Trophoblast cell (in vitro differentiated cells and primary cell): ENCODE measurements around the gene KIF26B.

Experiments used
- DNase-seq, 2 donors: peaks; one replicate each; pipeline ENCODE4 v3.0.0-alpha.2; 2016
- H2AFZ ChIP-seq: 2 replicates; pipeline ENCODE4 v1.6.1; 2013; ENCODE audit warnings: low read length, moderate library complexity, mild to moderate bottlenecking; ENCODE audit not compliant: insufficient read depth, poor library complexity
- H2AK5ac ChIP-seq: 2 replicates; pipeline ENCODE4 v1.6.1; 2013; ENCODE audit warnings: mild to moderate bottlenecking, low read length
- H2BK120ac ChIP-seq: 2 replicates; pipeline ENCODE4 v1.6.1; 2013; ENCODE audit warnings: low read length, mild to moderate bottlenecking, moderate library complexity; ENCODE audit not compliant: insufficient read depth, poor library complexity
- H2BK12ac ChIP-seq: 2 replicates; pipeline ENCODE4 v1.6.1; 2013; ENCODE audit warnings: mild to moderate bottlenecking, low read length, moderate library complexity
- H2BK5ac ChIP-seq: 2 replicates; pipeline ENCODE4 v1.6.1; 2013; ENCODE audit warnings: low read length, low read depth, moderate library complexity, mild to moderate bottlenecking; ENCODE audit not compliant: poor library complexity
- H3K14ac ChIP-seq: 2 replicates; pipeline ENCODE4 v1.6.1; 2013; ENCODE audit warnings: mild to moderate bottlenecking, low read length
- H3K18ac ChIP-seq: 2 replicates; pipeline ENCODE4 v1.6.1; 2013; ENCODE audit warnings: mild to moderate bottlenecking, low read length
- H3K23ac ChIP-seq: 2 replicates; pipeline ENCODE4 v1.6.1; 2013; ENCODE audit warnings: low read length
- H3K27ac ChIP-seq: 2 replicates; pipeline ENCODE4 v1.5.1; 2013; ENCODE audit warnings: low read depth, mild to moderate bottlenecking, inconsistent platforms, low read length, moderate library complexity
- H3K27me3 ChIP-seq: 2 replicates; pipeline ENCODE4 v1.6.1; 2013; ENCODE audit warnings: inconsistent platforms, mild to moderate bottlenecking, low read length, moderate library complexity; ENCODE audit not compliant: insufficient read depth
- H3K36me3 ChIP-seq, 2 experiments: 1 replicate in 1 of 2; 2 replicates in 1 of 2; pipeline ENCODE4 v1.6.1; 2013; ENCODE audit warnings: low read length in 2 of 2, mild to moderate bottlenecking in 2 of 2, moderate library complexity in 1 of 2; ENCODE audit not compliant: insufficient read depth in 2 of 2, control insufficient read depth in 1 of 2
- H3K4ac ChIP-seq: 2 replicates; pipeline ENCODE4 v1.6.1; 2013; ENCODE audit warnings: low read depth, mild to moderate bottlenecking, low read length, moderate library complexity
- H3K4me1 ChIP-seq, 2 experiments: 1 replicate in 1 of 2; 2 replicates in 1 of 2; pipeline ENCODE4 v1.6.1; 2013; ENCODE audit warnings: low read length in 2 of 2, mild to moderate bottlenecking in 2 of 2, moderate library complexity in 1 of 2; ENCODE audit not compliant: insufficient read depth in 2 of 2, control insufficient read depth in 1 of 2
- H3K4me2 ChIP-seq: 2 replicates; pipeline ENCODE4 v1.6.1; 2013; ENCODE audit warnings: inconsistent platforms, mild to moderate bottlenecking, low read length, moderate library complexity
- H3K4me3 ChIP-seq: 2 replicates; pipeline ENCODE4 v1.5.1; 2013; ENCODE audit warnings: mild to moderate bottlenecking, low read depth, low read length, inconsistent platforms
- H3K79me1 ChIP-seq: one replicate; pipeline ENCODE4 v1.6.1; 2013; ENCODE audit warnings: low read length
- H3K79me2 ChIP-seq: 2 replicates; pipeline ENCODE4 v1.6.1; 2013; ENCODE audit warnings: low read length, mild to moderate bottlenecking; ENCODE audit not compliant: control insufficient read depth, insufficient read depth, poor library complexity
- H3K9ac ChIP-seq: 2 replicates; pipeline ENCODE4 v1.6.1; 2013; ENCODE audit warnings: mild to moderate bottlenecking, low read length
- H3K9me3 ChIP-seq: 2 replicates; pipeline ENCODE4 v1.6.1; 2013; ENCODE audit warnings: low read depth, mild to moderate bottlenecking, control low read depth, inconsistent platforms, low read length; ENCODE audit not compliant: insufficient read depth
- H4K12ac ChIP-seq: 2 replicates; pipeline ENCODE4 v1.6.1; 2013; ENCODE audit warnings: low read depth, mild to moderate bottlenecking, low read length, moderate library complexity
- H4K8ac ChIP-seq: 2 replicates; pipeline ENCODE4 v1.6.1; 2013; ENCODE audit warnings: low read depth, mild to moderate bottlenecking, low read length, moderate library complexity
- H4K91ac ChIP-seq: one replicate; pipeline ENCODE4 v1.6.1; 2013; ENCODE audit warnings: low read depth, mild to moderate bottlenecking, low read length, moderate library complexity
- WGBS: extraction: QIAGEN DNeasy Blood & Tissue Kit; methylation state at CpG from one replicate; pipeline ENCODE4 v1.1.7; 2013; ENCODE audit warnings: missing lambda C conversion rate; ENCODE audit not compliant: insufficient read length, insufficient coverage; ENCODE audit errors: extremely low coverage; 5-methylcytosine and 5-hydroxymethylcytosine counted together

KIF26B gene

GRCh38 chr1:245603311-245603865 lies 448.6 kb downstream of the KIF26B start:
- Histone ChIP-seq H2BK120ac (no peak overlapping the region), H3K9me3 (peaks cover 3% of the 10 kb centered on the region), H3K23ac (no peak overlapping the region), H3K36me3 (peaks cover 9 to 11% of the 10 kb centered on the region in 2 experiments), H3K79me2 (no peaks in the 10 kb centered on the region), H3K27me3 (no peaks in the 10 kb centered on the region), H2BK5ac (no peak overlapping the region), H3K14ac (no peak overlapping the region), H3K79me1 (peaks cover 26% of the 10 kb centered on the region), H3K18ac (no peak overlapping the region), H3K4me1 (peaks cover 25 to 31% of the 10 kb centered on the region in 2 experiments), H3K27ac (no peak overlapping the region), H2AFZ (no peak overlapping the region), H2BK12ac (no peak overlapping the region), H4K12ac (no peak overlapping the region), H3K4me3 (no peak overlapping the region), H3K9ac (no peak overlapping the region), H3K4ac (no peak overlapping the region), H4K8ac (no peak overlapping the region), H4K91ac (no peak overlapping the region), H3K4me2 (no peak overlapping the region), H2AK5ac (no peak overlapping the region)
- DNase-seq: no peak
- WGBS: no CpG with 5 or more reads among the region's 6 CpGs

- Histone ChIP-seq H4K8ac (peak overlapping the region; percentile 3), H3K9ac (no peak overlapping the region), H2AFZ (no peak overlapping the region), H3K4me1 (peaks cover 30 to 35% of the 10 kb centered on the region in 2 experiments), H3K4me2 (no peak overlapping the region), H3K14ac (peak overlapping the region; percentile 25), H3K79me1 (peaks cover 26% of the 10 kb centered on the region), H3K23ac (no peak overlapping the region), H2AK5ac (peak overlapping the region; percentile 38), H2BK5ac (peak overlapping the region; percentile 78), H2BK12ac (peak overlapping the region; percentile 84), H3K9me3 (peaks cover 3% of the 10 kb centered on the region), H3K36me3 (peaks cover 9 to 11% of the 10 kb centered on the region in 2 experiments), H4K12ac (no peak overlapping the region), H4K91ac (peak overlapping the region; percentile 87), H3K4me3 (no peak overlapping the region), H3K4ac (no peak overlapping the region), H3K27ac (peak overlapping the region; percentile 93), H2BK120ac (peak overlapping the region; percentile 27), H3K18ac (peak overlapping the region; percentile 38), H3K27me3 (no peaks in the 10 kb centered on the region), H3K79me2 (no peaks in the 10 kb centered on the region)
- no CpG with 5 or more reads among the region's 9 CpGs for WGBS
- DNase-seq: no peak
These were observed 450.2 kb downstream of the KIF26B start for GRCh38 chr1:245604979-245605378.

DNA sequence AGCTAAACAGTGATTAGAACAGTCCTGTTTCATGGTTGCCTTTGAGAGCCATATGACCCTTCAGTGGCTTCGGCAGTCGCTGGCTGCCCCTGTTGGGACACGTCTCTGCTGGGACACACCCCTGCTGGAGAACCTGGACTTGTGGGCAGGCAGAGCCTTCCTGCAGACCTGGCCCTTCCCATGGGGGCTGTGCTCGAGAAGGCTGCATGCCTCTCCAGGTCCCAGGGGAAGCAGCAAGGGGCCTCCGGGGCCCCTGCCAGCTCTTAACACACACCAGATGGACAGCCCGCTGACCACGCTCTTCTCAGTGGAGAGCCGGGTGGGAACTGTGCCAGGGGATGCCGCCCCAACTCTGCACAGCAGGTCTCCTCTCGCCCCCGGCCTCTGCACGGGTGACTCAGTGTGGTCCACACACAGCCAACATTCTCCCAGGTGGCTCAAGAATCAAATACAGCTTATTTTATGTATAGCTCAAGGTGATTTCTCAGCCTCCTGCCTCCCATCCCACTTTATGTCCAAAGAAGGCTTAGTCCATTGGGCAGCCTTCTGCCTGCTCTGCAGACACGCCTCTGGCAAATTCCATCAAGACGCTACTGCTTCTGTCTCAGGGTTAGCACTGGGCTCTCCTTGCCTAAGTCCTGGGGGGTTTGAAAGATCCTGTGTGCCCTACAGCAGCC lies 450.8 kb downstream of the KIF26B start:
- no peaks in the 10 kb centered on the region for H3K27me3 ChIP-seq
- peak overlapping the region; percentile 47 for H3K14ac ChIP-seq
- peak overlapping the region; percentile 78 for H2BK5ac ChIP-seq
- H3K9ac ChIP-seq: no peak overlapping the region
- H3K18ac ChIP-seq: peak overlapping the region; percentile 38
- peak overlapping the region; percentile 1 for H3K4me2 ChIP-seq
- peak overlapping the region; percentile 55 for H4K8ac ChIP-seq
- H4K12ac ChIP-seq: no peak overlapping the region
- peaks cover under 1% of the 10 kb centered on the region for H3K9me3 ChIP-seq
- no peak overlapping the region for H3K4me3 ChIP-seq
- H2BK120ac ChIP-seq: peak overlapping the region; percentile 92
- peak overlapping the region; percentile 87 for H4K91ac ChIP-seq
- peaks cover 28% of the 10 kb centered on the region for H3K79me1 ChIP-seq
- H3K79me2 ChIP-seq: no peaks in the 10 kb centered on the region
- H3K23ac ChIP-seq: no peak overlapping the region
- H2AK5ac ChIP-seq: peak overlapping the region; percentile 10
- H3K36me3 ChIP-seq: peaks cover 9 to 11% of the 10 kb centered on the region in 2 experiments
- peak overlapping the region; percentile 84 for H2BK12ac ChIP-seq
- no peak overlapping the region for H2AFZ ChIP-seq
- peak overlapping the region; percentile 93 for H3K27ac ChIP-seq
- H3K4me1 ChIP-seq: peaks cover 35 to 39% of the 10 kb centered on the region in 2 experiments
- H3K4ac ChIP-seq: peak overlapping the region; percentile 66
- peak in 1 of 2 donors; percentile 20 for DNase-seq
- no CpG with 5 or more reads among the region's 14 CpGs for WGBS

DNA sequence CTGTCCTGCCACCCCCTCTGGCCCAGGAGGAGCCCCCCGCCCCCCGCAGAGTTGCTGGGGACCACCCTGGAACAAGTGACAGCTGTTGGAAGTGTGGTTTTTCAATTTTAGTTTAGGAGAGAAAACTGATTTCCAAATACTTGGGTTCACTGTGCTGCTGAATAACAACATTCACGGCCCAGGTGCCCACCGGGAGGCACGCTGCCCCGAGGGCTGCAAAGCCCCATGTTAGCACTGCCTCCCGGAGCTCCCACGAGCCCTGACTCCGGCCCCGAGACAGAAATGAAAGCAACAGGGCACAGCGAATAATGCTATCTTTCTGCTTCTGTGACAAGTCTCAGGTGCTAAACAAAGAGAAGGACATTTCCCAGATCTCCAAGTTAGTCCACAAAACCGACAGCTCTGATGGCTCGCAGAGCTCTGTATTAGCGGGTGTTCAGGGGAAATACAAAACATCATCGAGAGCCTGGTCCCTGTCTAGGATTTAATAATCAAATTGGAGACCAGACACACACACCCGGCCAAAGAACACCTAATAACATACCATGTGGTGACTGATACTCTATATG lies 451.5 kb downstream of the KIF26B start:
- peak overlapping the region; percentile 0 for H3K4ac ChIP-seq
- peak overlapping the region; percentile 58 for H3K18ac ChIP-seq
- peak overlapping the region; percentile 87 for H4K91ac ChIP-seq
- H3K27me3 ChIP-seq: no peaks in the 10 kb centered on the region
- DNase-seq: no peak
- H3K14ac ChIP-seq: peak overlapping the region; percentile 65
- H3K36me3 ChIP-seq: peaks cover 9 to 11% of the 10 kb centered on the region in 2 experiments
- peak overlapping the region; percentile 93 for H3K27ac ChIP-seq
- peaks cover 28% of the 10 kb centered on the region for H3K79me1 ChIP-seq
- no peak overlapping the region for H2AK5ac ChIP-seq
- no peak overlapping the region for H3K4me3 ChIP-seq
- WGBS: no CpG with 5 or more reads among the region's 16 CpGs
- H3K9me3 ChIP-seq: no peaks in the 10 kb centered on the region
- no peak overlapping the region for H4K12ac ChIP-seq
- no peaks in the 10 kb centered on the region for H3K79me2 ChIP-seq
- peak overlapping the region; percentile 78 for H2BK5ac ChIP-seq
- H3K23ac ChIP-seq: no peak overlapping the region
- H2BK120ac ChIP-seq: peak overlapping the region; percentile 48
- H4K8ac ChIP-seq: peak overlapping the region; percentile 55
- H2AFZ ChIP-seq: no peak overlapping the region
- peak overlapping the region; percentile 1 for H3K4me2 ChIP-seq
- no peak overlapping the region for H3K9ac ChIP-seq
- H2BK12ac ChIP-seq: peak overlapping the region; percentile 37
- H3K4me1 ChIP-seq: peaks cover 35 to 39% of the 10 kb centered on the region in 2 experiments
